GM23338 (cell line): Measurements from ENCODE around the gene BEST1. TPM values are rescaled to one million over a fixed set of nuclear protein-coding genes. Genes with fewer than 3 reads are reported as not detected.

ENCODE experiments used
- ATAC-seq: fragments of 200-7000 bp; cut with Tn5 transposase; 3 replicates; pipeline ENCODE4 v1.9.1; 2020
- DNase-seq: peaks from one replicate; pipeline ENCODE4 v3.0.0-alpha.2; 2015; ENCODE audit warnings: low spot score
- H2AFZ ChIP-seq: fragments of 200-600 bp; sonication (generic); 2 replicates; pipeline ENCODE4 v1.8.0; 2016; ENCODE audit warnings: antibody characterized with exemption, mild to moderate bottlenecking, moderate library complexity
- H3F3A ChIP-seq: fragments of 200-600 bp; sonication (generic); replicated peaks from 2 replicates; pipeline ENCODE4 v1.8.0; 2017; ENCODE audit warnings: antibody characterized with exemption, mixed run types, low read depth
- H3K27ac ChIP-seq: fragments of 200-600 bp; sonication (generic); 2 replicates; pipeline ENCODE4 v1.6.1; 2016; ENCODE audit warnings: low read depth
- H3K27me3 ChIP-seq: fragments of 200-600 bp; sonication (generic); 2 replicates; pipeline ENCODE4 v1.8.0; 2016; ENCODE audit warnings: mild to moderate bottlenecking, mixed run types, moderate library complexity; ENCODE audit not compliant: insufficient read depth
- H3K36me3 ChIP-seq: fragments of 200-600 bp; sonication (generic); 2 replicates; pipeline ENCODE4 v1.8.0; 2016; ENCODE audit warnings: mild to moderate bottlenecking; ENCODE audit not compliant: insufficient read depth
- H3K4me1 ChIP-seq: fragments of 200-600 bp; sonication (generic); 2 replicates; pipeline ENCODE4 v1.8.0; 2016; ENCODE audit warnings: mild to moderate bottlenecking, moderate library complexity; ENCODE audit not compliant: insufficient read depth
- H3K4me2 ChIP-seq: fragments of 200-600 bp; sonication (generic); 2 replicates; pipeline ENCODE4 v1.7.1; 2017; ENCODE audit warnings: mixed run types
- H3K4me3 ChIP-seq: fragments of 200-600 bp; sonication (generic); 2 replicates; pipeline ENCODE4 v1.6.1; 2016; ENCODE audit warnings: mixed run types
- H3K79me2 ChIP-seq: fragments of 200-600 bp; sonication (generic); replicated peaks from 2 replicates; pipeline ENCODE4 v1.8.0; 2017; ENCODE audit warnings: mild to moderate bottlenecking; ENCODE audit not compliant: insufficient read depth
- H3K9me2 ChIP-seq: fragments of 200-600 bp; sonication (generic); 2 replicates; pipeline ENCODE4 v1.8.0; 2017; ENCODE audit not compliant: insufficient read depth
- H4K20me1 ChIP-seq: fragments of 200-600 bp; sonication (generic); replicated peaks from 2 replicates; pipeline ENCODE4 v1.8.0; 2017; ENCODE audit warnings: mild to moderate bottlenecking; ENCODE audit not compliant: insufficient read depth
- H3K27ac Mint-ChIP-seq: 2 replicates; pipeline ENCODE4 v1.8.0; 2020; ENCODE audit warnings: inconsistent platforms, mild to moderate bottlenecking, moderate library complexity, mixed read lengths
- H3K27me3 Mint-ChIP-seq: 3 replicates; pipeline ENCODE4 v1.8.0; 2022; ENCODE audit warnings: low read depth, mild to moderate bottlenecking, moderate library complexity, mixed read lengths, inconsistent platforms; ENCODE audit not compliant: insufficient read depth, poor library complexity
- H3K36me3 Mint-ChIP-seq: 3 replicates; pipeline ENCODE4 v1.8.0; 2021; ENCODE audit warnings: low read depth, mild to moderate bottlenecking, inconsistent platforms, moderate library complexity, mixed read lengths
- H3K4me1 Mint-ChIP-seq: 3 replicates; pipeline ENCODE4 v1.8.0; 2020; ENCODE audit warnings: mild to moderate bottlenecking, inconsistent platforms, mixed read lengths
- H3K4me3 Mint-ChIP-seq: 3 replicates; pipeline ENCODE4 v1.8.0; 2021; ENCODE audit warnings: moderate library complexity, mild to moderate bottlenecking, inconsistent platforms, mixed read lengths
- H3K9me3 Mint-ChIP-seq: 3 replicates; pipeline ENCODE4 v1.8.0; 2020; ENCODE audit warnings: moderate library complexity, mild to moderate bottlenecking, inconsistent platforms, mixed read lengths
- EZH2phosphoT487 ChIP-seq: fragments of 200-600 bp; sonication (generic); IDR thresholded peaks from one replicate; pipeline ENCODE4 v1.8.1; 2018; ENCODE audit warnings: antibody characterized with exemption; ENCODE audit not compliant: unreplicated experiment
- NANOG ChIP-seq: IDR thresholded peaks from 2 replicates; pipeline ENCODE4 v1.6.1; 2016; ENCODE audit warnings: antibody characterized with exemption, borderline replicate concordance
- POLR2AphosphoS5 ChIP-seq: IDR thresholded peaks from 2 replicates; pipeline ENCODE4 v1.6.1; 2016; ENCODE audit warnings: antibody characterized with exemption, low read depth
- REST ChIP-seq: IDR thresholded peaks from one replicate; pipeline ENCODE4 v1.6.1; 2018; ENCODE audit warnings: antibody characterized with exemption; ENCODE audit not compliant: unreplicated experiment
- STAT1 ChIP-seq: IDR thresholded peaks from one replicate; pipeline ENCODE4 v1.6.1; 2016; ENCODE audit warnings: antibody characterized with exemption; ENCODE audit not compliant: unreplicated experiment
- ZNF114 ChIP-seq: fragments of 250-450 bp; sonication (Bioruptor Pico); IDR thresholded peaks from 2 replicates; pipeline ENCODE4 v1.5.0; 2020; ENCODE audit warnings: mild to moderate bottlenecking, moderate library complexity
- ZNF331 ChIP-seq: fragments of 250-450 bp; sonication (Bioruptor Pico); IDR thresholded peaks from 2 replicates; pipeline ENCODE4 v1.5.0; 2020; ENCODE audit warnings: low read depth, mild to moderate bottlenecking, moderate library complexity
- ZNF462 ChIP-seq: fragments of 250-450 bp; sonication (Bioruptor Pico); IDR thresholded peaks from 2 replicates; pipeline ENCODE4 v1.5.0; 2020; ENCODE audit warnings: mild to moderate bottlenecking, moderate library complexity
- polyA plus RNA-seq: library from polyadenylated mRNA; unstranded; fragments of >200 nt; fragmentation: Nextera tagmentation; extraction: Ambion mirVana; gene quantifications from 2 replicates; pipeline ENCODE4 v1.2.1, GENCODE V29; 2016
- total RNA-seq: library from RNA; depleted of rRNA; stranded (reverse); fragments of >200 nt; shearing (Covaris generic); gene quantifications from 2 replicates; pipeline ENCODE4 v1.2.3, GENCODE V29; 2014

The BEST1 gene
- total and polyA plus RNA-seq, 2 experiments from 2014 or later: 0.35 to 0.44 TPM

- TF ChIP-seq ZNF462 (CRISPR knock-in tag) (no peak), ZNF114 (no peak), EZH2phosphoT487 (no peak), NANOG (no peak), ZNF331 (CRISPR knock-in tag) (no peak)
These were observed 22.0 kb downstream of the BEST1 start (continued) for GRCh38 chr11:61972112-61972671.

GRCh38 chr11:61972672-61973475 lies 22.7 kb downstream of the BEST1 start:
- H2AFZ ChIP-seq: no peak overlapping the region
- peaks cover 29% of the 10 kb centered on the region for H3K27me3 Mint-ChIP-seq
- peak overlapping the region; percentile 80 for H3K27ac ChIP-seq
- H3K79me2 ChIP-seq: peaks cover 13% of the 10 kb centered on the region
- H3K27me3 ChIP-seq: no peaks in the 10 kb centered on the region
- no peaks in the 10 kb centered on the region for H3K36me3 Mint-ChIP-seq
- ATAC-seq: no peak
- H3K4me3 ChIP-seq: no peak overlapping the region
- no peak overlapping the region; the same call in 2 of the 3 replicates for H3K4me3 Mint-ChIP-seq
- peak overlapping the region; percentile 94 for H3K27ac Mint-ChIP-seq
- H3K9me3 Mint-ChIP-seq: no peaks in the 10 kb centered on the region
- peaks cover 49% of the 10 kb centered on the region for H3K4me1 Mint-ChIP-seq
- H4K20me1 ChIP-seq: no peaks in the 10 kb centered on the region
- H3K4me2 ChIP-seq: peak overlapping the region; percentile 57
- H3K9me2 ChIP-seq: 0 out of 2 replicates have a peak, but pooled peaks cover 4% of the 10 kb centered on the region
- DNase-seq: peak; percentile 27
- 0 out of 2 replicates have a peak, but pooled peaks cover 6% of the 10 kb centered on the region for H3F3A ChIP-seq
- H3K36me3 ChIP-seq: no peaks in the 10 kb centered on the region
- peaks cover 39% of the 10 kb centered on the region for H3K4me1 ChIP-seq
- TF ChIP-seq ZNF331 (CRISPR knock-in tag): no peak
- TF ChIP-seq POLR2AphosphoS5: no peak
- no peak for TF ChIP-seq STAT1
- TF ChIP-seq REST: no peak
